ENCODE results near the gene PI16.
"Not testable (repeated sequence)": the region's sequence is repeated elsewhere in the genome, so short reads cannot be mapped to it uniquely, and the experiment has no call there.

Gene PI16

DNA sequence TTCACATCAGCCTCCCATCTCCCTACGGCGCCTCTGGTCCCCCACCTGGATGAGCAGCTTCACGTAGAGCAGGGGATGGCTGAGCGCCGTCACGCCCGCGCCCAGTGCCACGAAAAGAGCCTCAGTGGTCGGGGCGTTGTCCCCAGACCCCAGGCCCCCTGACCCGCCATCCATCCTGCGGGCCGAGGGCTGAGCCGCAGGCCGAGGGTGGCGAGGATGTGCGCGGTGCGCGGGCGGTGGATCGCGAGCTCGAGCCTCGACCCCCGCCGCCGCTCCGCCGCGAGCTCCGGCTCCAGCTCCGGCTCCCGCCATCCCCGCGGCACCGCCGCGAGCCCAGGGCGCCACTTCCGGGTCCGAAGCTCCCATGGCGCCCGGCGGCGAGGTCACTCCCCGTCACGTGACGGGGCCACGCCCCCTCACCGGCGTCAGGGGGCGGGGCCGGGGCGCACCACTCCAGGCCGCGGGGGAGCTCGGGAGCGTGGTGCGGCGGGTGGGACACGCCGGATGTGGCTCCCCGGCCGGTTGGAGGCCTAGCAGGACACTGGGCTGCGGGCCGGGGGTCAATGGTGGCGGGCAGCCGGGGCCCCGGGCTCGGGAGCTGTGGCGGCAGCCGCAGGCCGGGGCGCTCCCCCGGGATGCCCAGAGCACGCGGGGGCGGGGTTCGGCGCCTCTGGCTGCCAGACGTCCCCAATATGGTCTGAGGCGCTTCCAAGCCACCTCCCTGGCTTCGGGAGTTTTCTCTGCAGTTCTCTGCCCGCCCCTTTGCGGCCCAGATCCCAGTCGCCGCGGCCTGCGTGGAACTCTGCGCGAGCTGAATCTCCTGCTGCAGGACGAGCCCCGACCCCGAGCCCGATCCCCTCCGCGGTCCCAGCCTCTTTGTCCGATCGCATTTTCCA is 31.5 kb downstream of the PI16 start, which contains the start of gene MTCH1:
TSS of gene MTCH1 (minus strand) at position 389 of the 896 bp plus-strand sequence. CDS start at position 366, 23 bp downstream.
- DNase-seq (ENCODE audit: low read depth) = peak; percentile 89
- no peak for TF ChIP-seq CTCF (IDR thresholded peaks at IDR 0.05; ENCODE audit: insufficient read depth, low read depth, low read length, missing control alignments)

GRCh38 chr6:36986704-36987047 is 32.1 kb downstream of the PI16 start:
- no peak for TF ChIP-seq CTCF (IDR thresholded peaks at IDR 0.05; ENCODE audit: insufficient read depth, low read depth, low read length, missing control alignments)
- DNase-seq (ENCODE audit: low read depth) = no peak
- peak overlapping the region; percentile 92 for H3K4me3 ChIP-seq (ENCODE audit: low read length)

More for the DNA sequence above, 31.5 kb downstream of the PI16 start, which contains the start of gene MTCH1:
- peak within 1 kb of the TSS; percentile 92 for H3K4me3 ChIP-seq (ENCODE audit: low read length)

- H3K4me3 ChIP-seq (ENCODE audit: low read length) = no peak overlapping the region
- no peak for DNase-seq (ENCODE audit: low read depth)
- no peak for TF ChIP-seq CTCF (IDR thresholded peaks at IDR 0.05; ENCODE audit: insufficient read depth, low read depth, low read length, missing control alignments)
These were observed 34.7 kb downstream of the PI16 start for GRCh38 chr6:36989264-36989663.

DNA sequence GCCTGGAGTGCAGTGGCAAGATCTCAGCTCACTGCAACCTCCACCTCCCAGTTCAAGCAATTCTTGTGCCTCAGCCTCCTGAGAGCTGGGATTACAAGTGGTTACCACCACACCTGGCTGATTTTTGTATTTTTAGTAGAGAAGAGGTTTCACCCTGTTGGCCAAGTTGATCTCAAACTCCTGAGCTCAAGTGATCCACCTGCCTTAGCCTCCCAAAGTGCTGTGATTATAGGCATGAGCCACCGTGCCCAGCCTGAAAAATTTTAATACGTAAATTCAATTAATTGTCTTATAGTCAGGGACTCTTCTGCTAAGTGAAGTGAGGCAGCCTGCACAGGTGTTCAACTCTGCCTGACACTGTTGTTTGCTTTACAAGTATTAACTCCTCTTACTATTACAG is 35.9 kb downstream of the PI16 start:
- H3K4me3 ChIP-seq (ENCODE audit: low read length); DNase-seq (ENCODE audit: low read depth): not testable (repeated sequence)

GRCh38 chr6:36997811-36998722 is 43.5 kb downstream of the PI16 start:
- TF ChIP-seq CTCF (IDR thresholded peaks at IDR 0.05; ENCODE audit: insufficient read depth, low read depth, low read length, missing control alignments) = no peak
- DNase-seq (ENCODE audit: low read depth) = no peak
- no peak overlapping the region for H3K4me3 ChIP-seq (ENCODE audit: low read length)

DNA sequence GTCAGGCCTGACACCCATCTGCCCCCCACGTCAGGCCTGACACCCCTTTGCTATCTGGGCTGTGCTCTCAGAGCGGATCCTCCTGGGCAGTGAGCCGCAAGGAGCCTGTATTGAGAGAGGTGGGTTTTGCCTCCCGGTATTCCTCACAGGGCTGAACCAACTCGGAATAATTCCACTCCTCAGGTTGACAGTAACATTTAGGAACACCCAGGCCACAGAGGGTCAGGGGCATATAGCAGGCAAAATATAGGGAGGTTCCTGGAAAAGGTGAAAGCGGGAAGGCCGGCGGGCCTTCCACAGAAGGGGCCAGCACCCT is 44.1 kb downstream of the PI16 start:
- TF ChIP-seq CTCF (IDR thresholded peaks at IDR 0.05; ENCODE audit: insufficient read depth, low read depth, low read length, missing control alignments) = no peak
- no peak overlapping the region for H3K4me3 ChIP-seq (ENCODE audit: low read length)
- no peak for DNase-seq (ENCODE audit: low read depth)

GRCh38 chr6:36999061-36999750 is 44.7 kb downstream of the PI16 start:
- DNase-seq (ENCODE audit: low read depth) = no peak
- no peak for TF ChIP-seq CTCF (IDR thresholded peaks at IDR 0.05; ENCODE audit: insufficient read depth, low read depth, low read length, missing control alignments)
- H3K4me3 ChIP-seq (ENCODE audit: low read length) = no peak overlapping the region

Data from epithelial cell of esophagus (primary cell).